Hypothalamus (tissue), 51 donors: Measurements from ENCODE around the gene PET100.

Experiments
- DNase-seq, 51 donors: peaks; one replicate each; lab custom pipeline; 2025; lab: John Stamatoyannopoulos, UW

The PET100 gene

DNA sequence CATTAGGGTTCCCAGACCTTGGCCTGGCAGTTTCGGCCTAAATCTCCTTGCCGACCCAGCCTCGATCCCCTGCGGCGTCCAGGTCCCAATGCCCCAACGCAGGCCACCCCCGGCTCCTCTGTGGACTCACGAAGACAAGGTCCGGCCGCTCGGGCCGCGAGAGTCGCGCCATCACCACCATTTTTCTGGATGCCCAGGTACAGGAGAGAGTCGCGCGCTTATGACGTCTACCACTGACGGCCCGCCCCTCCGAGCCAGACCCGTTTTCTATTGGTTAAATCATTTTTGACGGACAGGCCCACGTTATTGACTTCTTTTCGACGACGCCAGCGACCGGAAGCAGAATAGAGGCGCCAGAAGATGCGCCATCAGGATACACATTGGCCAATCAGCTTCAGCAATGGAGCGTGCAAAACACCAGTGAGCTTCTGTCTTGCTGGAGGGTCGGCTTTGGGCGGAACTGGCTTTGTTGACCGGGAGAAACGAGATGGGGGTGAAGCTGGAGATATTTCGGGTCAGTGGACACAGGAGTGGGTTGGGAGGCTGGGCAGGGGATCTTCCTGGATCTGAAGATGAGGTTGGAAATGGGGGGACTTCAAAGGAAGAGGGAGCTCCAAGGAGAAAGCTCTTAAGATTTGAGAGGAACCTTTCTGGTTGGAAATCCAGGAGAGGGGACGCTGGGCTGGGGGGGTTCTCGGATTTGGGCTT is at the start of gene PET100, which contains the start of gene XAB2:
Gene PET100 (plus strand): TSS at position 447 of the 708 bp plus-strand sequence. CDS start 41 bp downstream, at position 488.
Gene XAB2 (minus strand): TSS at position 199 of the 708 bp plus-strand sequence. CDS start 18 bp downstream, at position 181.
- peak; percentile 72 to 99 (median 95) for DNase-seq

DNA sequence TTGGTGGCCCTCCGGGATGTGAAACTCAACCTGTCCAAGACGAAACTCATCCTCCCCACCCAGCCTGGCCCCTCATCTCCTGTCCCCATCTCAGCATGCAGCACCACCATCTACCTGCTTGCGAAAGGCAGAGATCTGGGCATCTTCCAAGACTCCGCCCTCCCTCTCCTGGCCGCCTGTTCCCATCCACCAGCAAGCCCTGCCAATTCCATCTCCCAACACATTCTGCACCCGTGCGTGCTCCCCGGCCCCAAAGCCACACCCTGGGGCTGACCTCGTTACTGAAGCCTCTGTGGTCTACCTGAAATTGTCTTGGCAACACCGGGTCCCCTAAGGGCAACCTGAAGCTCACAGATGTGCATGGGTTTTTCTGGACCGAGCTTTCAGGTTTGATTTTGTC is 47.1 kb upstream of the PET100 start:
- DNase-seq: no peak

DNA sequence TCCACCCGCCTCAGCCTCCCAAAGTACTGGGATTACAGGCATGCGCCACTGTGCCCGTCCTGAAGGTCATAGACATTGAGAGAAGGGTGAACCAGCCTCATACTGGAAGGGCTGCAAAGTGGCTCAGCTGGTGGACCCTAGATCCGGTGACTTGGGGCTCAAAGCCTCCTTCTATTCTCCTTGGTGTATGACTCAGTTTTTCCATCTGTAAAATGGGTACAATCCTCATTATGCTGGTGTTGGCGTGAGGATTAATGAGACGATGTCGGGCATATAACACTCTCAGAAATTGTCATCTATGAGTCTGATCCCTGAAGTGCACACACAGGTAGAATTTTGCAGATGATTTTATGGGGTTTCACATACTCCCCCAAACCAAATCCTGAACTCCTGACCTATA is 39.8 kb upstream of the PET100 start:
- no peak for DNase-seq

DNA sequence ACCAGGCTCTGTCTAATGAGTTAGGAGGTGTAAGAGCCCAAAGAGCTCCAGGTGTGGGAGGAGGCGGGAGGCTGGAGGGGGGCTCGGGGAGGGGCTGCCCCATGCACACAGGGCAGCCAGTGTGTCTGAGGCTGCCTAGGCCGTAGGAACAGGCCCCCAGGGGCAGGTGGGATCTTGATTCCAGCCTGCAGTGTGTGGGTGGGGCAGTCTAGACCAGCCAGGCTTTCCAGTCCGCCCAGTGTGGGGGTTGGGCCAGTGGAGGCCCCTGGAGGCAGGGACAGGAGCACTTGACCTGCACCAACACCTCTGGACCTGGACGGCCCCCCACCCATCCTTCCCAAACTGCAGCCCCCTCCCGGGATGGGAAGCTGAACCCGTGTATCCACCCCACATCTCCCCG is 39.3 kb upstream of the PET100 start:
- DNase-seq: no peak

DNA sequence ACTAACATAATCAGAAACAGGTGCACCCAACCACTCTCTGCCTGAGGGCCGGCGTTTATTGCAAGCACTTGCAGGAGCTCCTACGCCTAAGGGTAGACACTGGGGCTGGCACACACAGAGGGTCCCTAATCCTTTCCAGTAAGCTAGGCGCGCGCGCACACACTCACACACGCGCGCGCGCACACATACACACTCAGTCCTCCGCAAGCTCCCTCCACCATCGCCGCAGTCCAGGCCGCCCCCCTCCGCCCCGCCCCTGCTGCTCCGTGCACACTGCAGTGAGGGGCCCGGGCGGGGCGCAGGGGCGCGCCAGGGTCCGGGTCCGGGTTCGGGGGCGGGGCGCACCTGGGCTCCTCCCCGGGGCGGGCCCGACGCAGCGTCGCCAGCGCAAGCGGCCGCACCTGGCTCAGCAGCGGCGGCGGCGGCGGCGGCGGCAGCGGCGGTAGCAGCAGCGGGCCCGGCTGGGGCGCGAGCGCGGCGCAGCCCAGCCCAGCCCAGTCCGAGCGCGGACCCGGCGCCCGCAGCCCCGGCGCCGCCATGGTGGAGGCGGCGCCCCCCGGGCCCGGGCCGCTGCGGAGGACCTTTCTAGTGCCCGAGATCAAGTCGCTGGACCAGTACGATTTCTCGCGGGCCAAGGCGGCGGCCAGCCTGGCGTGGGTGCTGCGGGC is 34.0 kb upstream of the PET100 start, which contains the start of gene CAMSAP3:
Gene CAMSAP3 (plus strand): TSS at position 398 of the 668 bp plus-strand sequence. CDS start 140 bp downstream, at position 538.
- peak in 16 of 51 donors; percentile 7 to 41 (median 17) for DNase-seq

DNA sequence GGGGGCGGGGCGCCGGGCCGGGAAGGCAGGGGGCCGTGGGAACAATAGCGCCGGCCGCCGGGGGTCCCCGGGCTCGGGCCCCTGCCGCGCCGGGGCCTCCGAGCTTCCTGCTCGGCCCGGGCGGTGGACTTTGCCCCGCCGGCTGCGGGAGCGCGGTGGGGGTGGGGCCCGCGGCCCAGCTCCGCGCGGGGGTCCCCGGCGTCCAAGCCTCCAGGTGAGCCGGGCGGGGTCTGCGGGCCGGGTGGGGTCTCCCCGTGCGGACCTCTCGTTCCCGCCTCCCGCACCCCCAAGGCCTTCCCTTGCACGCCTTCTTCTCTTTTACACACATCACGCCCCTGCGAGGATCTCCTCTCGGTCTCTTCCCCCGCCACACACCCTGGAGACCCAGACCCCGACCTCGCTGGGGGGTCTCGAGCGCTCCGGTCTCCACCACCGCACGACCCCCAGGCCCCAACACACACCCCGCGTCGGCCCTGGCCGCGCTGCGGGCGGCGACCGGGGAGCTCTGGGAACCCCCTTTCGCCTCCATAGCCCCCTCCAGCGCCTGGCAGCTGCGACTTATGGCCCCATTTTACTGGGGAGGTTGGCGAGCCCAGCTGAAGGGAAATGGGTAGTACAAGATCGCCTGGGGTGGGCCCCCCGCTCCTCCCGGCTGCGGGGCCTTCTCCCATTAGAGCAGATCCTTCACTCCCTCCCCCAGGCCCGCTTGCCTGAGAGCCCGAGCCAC is 33.2 kb upstream of the PET100 start:
- no peak for DNase-seq

- DNase-seq: no peak
Measured at GRCh38 chr19:7597689-7598088, 31.9 kb upstream of the PET100 start.

DNA sequence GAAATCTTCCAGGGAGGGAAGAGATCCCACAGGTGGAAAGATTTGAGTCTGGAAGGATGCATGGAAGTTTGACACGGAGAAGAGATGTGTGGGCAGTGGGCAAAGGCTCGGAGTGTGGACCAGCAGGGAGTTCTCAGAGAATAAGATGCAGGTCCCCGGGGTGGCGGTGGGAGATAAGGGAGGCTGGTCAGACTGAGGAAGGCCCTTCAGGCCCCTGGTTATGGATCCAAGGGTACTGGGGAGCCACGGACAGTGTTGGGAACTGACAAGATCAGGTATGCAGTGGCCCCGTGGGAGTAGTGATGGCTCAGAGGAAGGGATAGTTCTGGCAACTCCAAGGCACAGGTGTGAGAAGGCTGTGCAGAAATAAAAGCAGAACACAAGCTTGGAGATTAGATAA is 31.4 kb upstream of the PET100 start:
- DNase-seq: no peak

- DNase-seq: no peak
Measured at GRCh38 chr19:7600721-7601120, 28.9 kb upstream of the PET100 start.

DNA sequence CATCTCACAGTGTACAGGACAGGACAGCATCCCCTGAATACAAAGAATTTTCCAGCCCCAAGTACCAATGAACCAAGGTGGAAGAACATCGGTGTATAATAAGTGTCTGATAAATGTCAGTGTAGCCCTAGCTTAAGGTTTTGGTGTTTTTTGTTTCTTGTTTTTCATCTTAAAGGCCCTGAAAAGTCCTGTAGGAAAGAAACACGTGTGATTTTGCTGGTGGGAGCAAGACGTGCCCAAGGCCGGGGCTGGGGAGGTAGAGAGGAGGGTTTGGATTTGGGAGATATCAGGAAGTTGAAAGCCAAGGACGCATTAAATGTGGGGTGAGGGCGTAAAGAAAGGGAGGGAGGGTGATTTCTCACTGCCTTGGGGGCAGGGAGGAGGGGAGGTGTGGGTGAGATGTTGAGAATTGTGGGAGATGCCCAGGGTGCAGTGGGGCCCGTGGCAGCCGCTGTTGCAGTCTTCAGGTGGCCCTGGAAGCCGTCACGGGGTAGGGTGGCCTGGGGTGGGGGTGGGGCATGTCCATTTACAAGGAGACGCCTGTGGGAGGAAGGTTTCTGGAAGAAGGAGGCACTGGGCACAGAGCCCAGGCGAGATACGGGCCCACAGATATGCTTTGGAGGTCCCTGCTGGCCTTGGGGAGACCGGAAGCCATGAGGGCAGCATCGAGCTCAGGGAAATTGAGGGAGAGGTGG is 27.2 kb upstream of the PET100 start:
- no peak for DNase-seq

GRCh38 chr19:7602935-7603497 is 26.6 kb upstream of the PET100 start:
- DNase-seq: no peak

DNA sequence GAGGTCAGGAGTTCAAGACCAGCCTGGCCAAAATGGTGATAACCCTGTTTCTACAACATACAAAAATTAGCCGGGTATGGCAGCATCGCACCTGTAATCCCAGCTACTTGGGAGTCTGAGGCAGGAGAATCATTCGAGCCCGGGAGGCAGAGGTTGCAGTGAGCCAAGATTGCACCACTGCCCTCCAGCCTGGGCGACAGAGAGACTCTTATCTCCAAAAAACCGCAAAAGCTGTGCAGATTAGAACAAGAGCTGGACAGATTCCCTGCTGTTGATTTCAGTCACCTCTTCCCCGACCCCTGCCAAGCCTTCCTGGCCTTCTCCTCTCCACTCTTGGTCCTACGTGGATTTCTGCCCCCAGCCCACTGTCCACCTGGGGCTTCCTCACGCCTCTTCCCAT is 25.7 kb upstream of the PET100 start:
- no peak for DNase-seq

DNA sequence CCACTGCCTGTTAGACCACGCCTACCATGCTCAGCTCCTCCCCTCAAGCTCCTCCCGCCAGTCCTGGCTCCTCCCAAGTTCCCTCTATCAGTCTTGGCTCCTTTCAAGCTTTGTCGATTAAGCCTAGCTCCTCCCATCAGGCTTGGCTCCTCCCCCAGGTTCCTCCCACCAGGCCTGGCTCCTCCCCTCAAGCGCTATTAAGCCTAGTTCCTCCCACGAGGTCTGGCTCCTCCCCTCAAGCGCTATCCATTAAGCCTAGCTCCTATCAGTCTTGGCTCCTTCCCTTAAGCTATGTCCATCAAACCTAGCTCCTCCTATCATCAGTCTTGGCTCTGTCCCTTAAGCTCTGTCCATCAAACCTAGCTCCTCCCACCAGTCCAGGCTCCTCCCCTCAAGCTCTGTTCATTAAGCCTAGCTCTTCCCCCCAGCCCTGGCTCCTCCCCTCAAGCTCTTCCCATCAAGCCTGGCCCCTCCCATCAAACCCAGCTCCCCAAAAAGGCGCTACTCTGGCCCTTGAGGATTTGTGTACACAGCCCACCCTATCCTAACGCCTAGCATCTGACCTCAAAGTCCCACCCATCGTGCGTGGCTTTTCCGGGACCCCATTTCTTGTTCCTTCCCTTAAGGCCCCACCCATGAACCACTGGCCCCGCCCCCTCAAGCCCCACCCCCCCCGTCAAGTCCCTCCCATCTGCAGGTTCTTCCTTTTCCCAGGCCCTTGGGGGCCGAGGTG is 23.9 kb upstream of the PET100 start:
- DNase-seq: no peak

DNA sequence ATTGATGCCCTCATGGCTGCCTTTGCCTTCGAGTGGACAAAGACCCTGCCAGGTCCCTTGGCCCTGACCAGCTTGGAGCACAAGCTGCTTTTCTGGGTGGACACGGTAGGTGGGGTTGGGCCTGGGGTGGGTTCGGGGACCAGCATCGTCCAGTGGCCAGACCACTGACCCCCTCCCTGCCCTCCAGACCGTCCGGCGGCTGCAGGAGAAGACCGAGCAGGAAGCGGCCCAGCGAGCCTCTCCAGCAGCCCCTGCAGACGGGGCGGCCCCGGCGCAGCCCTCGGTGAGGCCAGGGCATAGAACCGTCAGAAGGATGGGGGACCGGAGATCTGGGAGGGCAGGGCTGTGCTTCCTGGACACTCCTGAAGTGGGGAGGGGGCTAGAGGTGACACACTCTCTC is 23.3 kb upstream of the PET100 start:
- DNase-seq: no peak

DNA sequence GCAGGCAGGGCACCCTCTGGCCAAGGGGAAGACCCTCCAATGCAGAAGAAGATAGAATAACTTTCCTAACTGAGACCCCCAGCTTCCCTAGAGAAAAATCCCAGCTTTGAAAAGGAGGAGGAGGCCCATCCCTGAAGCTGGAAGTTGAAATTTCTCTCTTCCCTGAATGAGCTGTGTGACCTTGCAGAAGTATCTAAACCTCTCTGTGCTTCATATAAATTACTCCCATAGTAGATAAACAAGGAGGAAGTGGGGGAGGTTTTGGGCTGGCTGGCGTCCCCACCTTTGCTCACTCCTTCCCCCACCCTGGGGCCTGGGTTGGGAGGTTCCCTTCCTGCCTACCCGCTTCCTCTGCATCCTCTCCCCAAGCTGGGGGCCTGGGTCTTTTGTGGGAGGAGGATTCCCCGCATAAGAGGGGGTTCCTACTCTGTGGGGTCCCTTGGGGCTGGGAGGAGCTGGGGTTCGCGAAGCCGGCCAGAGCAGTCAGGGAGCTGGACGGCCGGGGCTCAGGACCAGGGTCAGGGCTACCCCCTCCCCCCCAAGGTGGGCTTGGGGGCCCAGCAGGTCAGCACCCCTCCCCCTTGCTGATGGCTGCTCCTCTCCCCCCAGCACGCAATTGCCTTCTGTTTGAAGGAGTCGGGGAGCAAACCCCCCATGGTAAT is 22.2 kb upstream of the PET100 start:
- DNase-seq: no peak

GRCh38 chr19:7607874-7608560 is 21.6 kb upstream of the PET100 start:
- DNase-seq: no peak

DNA sequence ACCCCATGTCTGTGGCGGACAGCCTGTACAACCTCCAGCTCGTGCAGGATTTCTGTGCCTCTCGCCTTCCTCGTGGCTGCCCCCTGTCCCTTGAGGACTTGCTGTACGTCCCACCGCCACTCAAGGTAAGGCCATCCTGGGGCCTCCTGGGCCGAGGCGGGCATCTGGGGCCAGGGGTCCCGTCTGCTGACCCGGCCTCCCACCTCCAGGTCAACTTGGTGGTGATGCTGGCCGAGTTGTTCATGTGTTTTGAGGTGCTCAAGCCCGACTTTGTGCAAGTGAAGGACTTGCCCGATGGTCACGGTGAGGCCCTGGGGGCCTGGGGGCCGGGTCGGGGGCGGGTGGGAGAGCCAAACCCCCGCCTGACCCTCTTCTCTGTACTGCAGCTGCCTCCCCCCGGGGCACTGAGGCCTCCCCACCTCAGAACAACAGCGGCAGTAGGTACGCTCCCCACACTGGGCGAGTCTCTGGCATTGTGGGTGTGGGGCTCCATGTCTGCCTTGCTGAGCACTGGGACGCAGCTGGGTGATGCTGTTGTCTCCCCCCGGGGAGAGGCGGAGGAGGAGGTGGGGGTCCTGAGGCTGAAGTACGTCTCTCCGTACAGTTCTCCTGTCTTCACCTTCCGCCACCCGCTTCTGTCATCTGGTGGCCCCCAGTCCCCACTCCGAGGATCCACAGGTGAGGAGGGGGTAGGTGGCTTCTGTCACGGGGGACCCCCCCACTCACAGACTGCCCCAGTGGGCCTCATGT is 18.9 kb upstream of the PET100 start:
- DNase-seq: no peak
